ENCODE results near the gene SLC16A1. TPM values are rescaled to one million over a fixed set of nuclear protein-coding genes. Genes with fewer than 3 reads are reported as not detected.
"Not testable (repeated sequence)": the region's sequence is repeated elsewhere in the genome, so short reads cannot be mapped to it uniquely, and the experiment has no call there.

Gene SLC16A1
- total RNA-seq, 3 donors from 2014 or later: 15.4 to 28.2 (median 15.7) TPM

DNA sequence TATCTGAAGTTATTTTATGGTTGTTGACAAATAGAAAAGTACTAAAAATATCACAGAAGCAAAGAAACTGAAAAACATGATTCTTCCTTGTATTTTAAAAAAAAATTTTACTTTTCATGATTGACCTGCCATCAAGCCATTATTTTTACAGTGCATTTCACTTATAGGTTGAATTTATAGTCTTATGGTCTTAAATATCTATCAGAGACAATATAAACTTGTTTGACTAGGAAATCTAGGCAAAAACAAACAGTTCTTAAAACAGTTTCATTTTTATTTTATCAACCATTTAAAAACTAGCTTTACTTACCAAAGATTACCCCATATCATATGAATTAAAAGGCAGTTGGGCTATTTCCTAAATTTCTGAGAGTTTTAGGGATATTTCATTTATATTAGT, 59.2 kb downstream of the SLC16A1 start:
- H3K4me3 ChIP-seq: no peak overlapping the region
- DNase-seq (ENCODE audit: low spot score in 2 of 2): no peak
- no peaks in the 10 kb centered on the region for H3K4me1 ChIP-seq
- intact Hi-C loops (cut with DNase I; ENCODE audit: low total_unique reads): no loop called here
- H3K27me3 ChIP-seq: no peaks in the 10 kb centered on the region
- peaks cover 16 to 22% of the 10 kb centered on the region in 2 donors for H3K9me3 ChIP-seq
- no peaks in the 10 kb centered on the region for H3K36me3 ChIP-seq
- no peak overlapping the region for H3K27ac ChIP-seq
- no peak for TF ChIP-seq POLR2A (IDR thresholded peaks at IDR 0.05)
- TF ChIP-seq POLR2AphosphoS5 (IDR thresholded peaks at IDR 0.05): no peak
- TF ChIP-seq, protein P1, sequence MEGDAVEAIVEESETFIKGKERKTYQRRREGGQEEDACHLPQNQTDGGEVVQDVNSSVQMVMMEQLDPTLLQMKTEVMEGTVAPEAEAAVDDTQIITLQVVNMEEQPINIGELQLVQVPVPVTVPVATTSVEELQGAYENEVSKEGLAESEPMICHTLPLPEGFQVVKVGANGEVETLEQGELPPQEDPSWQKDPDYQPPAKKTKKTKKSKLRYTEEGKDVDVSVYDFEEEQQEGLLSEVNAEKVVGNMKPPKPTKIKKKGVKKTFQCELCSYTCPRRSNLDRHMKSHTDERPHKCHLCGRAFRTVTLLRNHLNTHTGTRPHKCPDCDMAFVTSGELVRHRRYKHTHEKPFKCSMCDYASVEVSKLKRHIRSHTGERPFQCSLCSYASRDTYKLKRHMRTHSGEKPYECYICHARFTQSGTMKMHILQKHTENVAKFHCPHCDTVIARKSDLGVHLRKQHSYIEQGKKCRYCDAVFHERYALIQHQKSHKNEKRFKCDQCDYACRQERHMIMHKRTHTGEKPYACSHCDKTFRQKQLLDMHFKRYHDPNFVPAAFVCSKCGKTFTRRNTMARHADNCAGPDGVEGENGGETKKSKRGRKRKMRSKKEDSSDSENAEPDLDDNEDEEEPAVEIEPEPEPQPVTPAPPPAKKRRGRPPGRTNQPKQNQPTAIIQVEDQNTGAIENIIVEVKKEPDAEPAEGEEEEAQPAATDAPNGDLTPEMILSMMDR (IDR thresholded peaks at IDR 0.05): no peak

DNA sequence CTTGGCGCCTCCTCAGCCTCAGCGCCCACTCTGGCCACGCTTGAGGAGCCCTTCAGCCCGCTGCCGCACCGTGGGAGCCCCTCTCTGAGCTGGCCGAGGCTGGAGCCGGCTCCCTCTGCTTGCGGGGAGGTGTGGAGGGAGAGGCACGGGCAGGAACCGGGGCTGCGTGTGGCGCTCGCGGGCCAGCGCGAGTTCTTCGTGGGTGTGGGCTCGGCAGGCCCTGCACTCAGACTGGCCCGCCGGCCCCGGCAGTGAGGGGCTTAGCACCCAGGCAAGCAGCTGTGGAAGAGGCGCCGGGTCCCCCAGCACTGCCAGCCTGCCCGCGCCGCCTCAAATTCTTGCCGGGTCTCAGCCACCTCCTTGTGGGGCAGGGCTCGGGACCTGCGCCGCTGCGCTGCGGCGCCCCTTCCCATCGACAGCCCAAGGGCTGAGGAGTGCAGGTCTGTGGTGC, 61.4 kb downstream of the SLC16A1 start:
- Histone ChIP-seq H3K36me3 (no peaks in the 10 kb centered on the region), H3K27ac (no peak overlapping the region), H3K4me3 (no peak overlapping the region), H3K27me3 (no peaks in the 10 kb centered on the region), H3K9me3 (peaks cover 16 to 22% of the 10 kb centered on the region in 2 donors), H3K4me1 (no peaks in the 10 kb centered on the region)
- DNase-seq (ENCODE audit: low spot score in 2 of 2): no peak
- TF ChIP-seq, protein P1 (IDR thresholded peaks at IDR 0.05): no peak
- TF ChIP-seq POLR2AphosphoS5 (IDR thresholded peaks at IDR 0.05) (no peak), POLR2A (IDR thresholded peaks at IDR 0.05) (no peak)
- intact Hi-C loops (cut with DNase I; ENCODE audit: low total_unique reads): no loop called here

DNA sequence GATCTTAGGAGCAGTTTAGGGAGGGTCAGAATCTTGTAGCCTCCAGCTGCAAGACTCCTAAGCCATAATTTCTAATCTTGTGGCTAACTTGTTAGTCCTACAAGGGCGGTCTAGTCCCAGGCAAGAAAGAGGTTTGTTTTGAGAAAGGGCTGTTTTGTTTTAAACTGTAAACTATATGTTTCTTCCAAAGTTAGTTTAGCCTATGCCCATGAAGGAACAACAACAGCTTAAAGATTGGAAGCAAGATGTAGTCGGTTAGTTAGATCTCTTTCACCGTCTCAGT, 62.0 kb downstream of the SLC16A1 start:
- Histone ChIP-seq H3K4me3 (no peak overlapping the region), H3K27me3 (no peaks in the 10 kb centered on the region), H3K9me3 (peaks cover 16 to 22% of the 10 kb centered on the region in 2 donors), H3K4me1 (no peaks in the 10 kb centered on the region), H3K36me3 (no peaks in the 10 kb centered on the region), H3K27ac (no peak overlapping the region)
- intact Hi-C loops (cut with DNase I; ENCODE audit: low total_unique reads): no loop called here
- no peak for TF ChIP-seq POLR2AphosphoS5 (IDR thresholded peaks at IDR 0.05)
- TF ChIP-seq, protein P1 (IDR thresholded peaks at IDR 0.05): no peak
- no peak for TF ChIP-seq POLR2A (IDR thresholded peaks at IDR 0.05)
- DNase-seq (ENCODE audit: low spot score in 2 of 2): no peak

DNA sequence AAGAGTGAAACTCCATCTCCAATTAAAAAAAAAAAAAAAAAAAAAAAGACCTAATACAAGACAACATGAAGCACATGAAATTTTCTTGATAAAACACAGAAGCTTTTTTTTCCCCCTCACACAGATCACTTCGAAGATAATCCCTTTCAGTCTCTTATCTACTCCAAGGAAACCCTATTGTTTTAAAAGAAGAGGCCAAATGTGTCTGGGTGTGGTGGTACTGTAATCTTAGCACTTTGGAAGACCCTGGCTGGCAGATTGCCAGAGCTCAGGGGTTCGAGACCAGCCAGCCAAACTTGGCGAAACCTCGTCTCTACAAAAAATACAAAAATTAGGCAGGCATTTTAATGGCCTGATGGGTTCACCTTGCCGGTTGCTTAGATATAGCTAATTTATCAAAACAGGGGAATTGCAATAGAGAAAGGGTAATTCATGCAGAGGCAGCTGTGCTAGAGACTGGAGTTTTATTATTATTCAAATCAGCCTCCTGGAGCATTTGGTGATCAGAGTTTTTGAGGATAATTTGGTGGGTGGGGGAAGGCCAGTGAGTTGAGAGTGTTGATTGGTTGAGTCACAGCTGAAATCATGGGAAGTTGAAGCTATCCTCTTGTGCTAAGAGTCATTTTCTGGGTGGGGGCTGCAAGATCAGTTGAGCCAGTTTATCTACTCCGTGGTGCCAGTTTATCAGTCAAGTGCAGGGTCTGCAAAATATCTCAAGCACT, 62.5 kb downstream of the SLC16A1 start:
- Histone ChIP-seq H3K27ac (no peak overlapping the region), H3K4me1 (no peaks in the 10 kb centered on the region), H3K9me3 (peaks cover 16 to 22% of the 10 kb centered on the region in 2 donors), H3K27me3 (no peaks in the 10 kb centered on the region), H3K4me3 (no peak overlapping the region), H3K36me3 (no peaks in the 10 kb centered on the region)
- TF ChIP-seq POLR2AphosphoS5 (IDR thresholded peaks at IDR 0.05) (no peak), POLR2A (IDR thresholded peaks at IDR 0.05) (no peak)
- TF ChIP-seq, protein P1 (IDR thresholded peaks at IDR 0.05): no peak
- DNase-seq (ENCODE audit: low spot score in 2 of 2): no peak
- intact Hi-C loops (cut with DNase I; ENCODE audit: low total_unique reads): no loop called here

DNA sequence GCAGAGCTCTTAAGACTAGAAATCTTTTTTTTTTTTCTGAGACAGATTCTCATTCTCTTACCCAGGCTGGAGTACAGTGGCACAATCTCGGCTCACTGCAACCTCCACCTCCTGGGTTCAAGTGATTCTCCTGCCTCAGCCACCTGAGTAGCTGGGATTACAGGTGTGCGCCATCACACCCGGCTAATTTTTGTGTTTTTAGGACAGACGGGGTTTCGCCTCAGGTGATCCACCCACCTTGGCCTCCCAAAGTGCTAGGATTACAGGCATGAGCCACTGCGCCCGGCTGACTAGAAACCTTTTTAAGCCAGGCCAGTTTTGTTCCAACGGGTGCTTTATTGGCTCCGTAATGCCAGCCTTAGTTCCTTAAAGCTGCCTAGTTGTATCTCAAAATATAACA, 66.1 kb downstream of the SLC16A1 start:
- not testable (repeated sequence) for H3K36me3 ChIP-seq, H3K27me3 ChIP-seq

More for the DNA sequence above, 66.1 kb downstream of the SLC16A1 start:
- H3K4me3 ChIP-seq; H3K4me1 ChIP-seq; H3K27ac ChIP-seq; DNase-seq (ENCODE audit: low spot score in 2 of 2); intact Hi-C loops (cut with DNase I; ENCODE audit: low total_unique reads): not testable (repeated sequence)
- peaks cover 5 to 13% of the 10 kb centered on the region in 2 donors for H3K9me3 ChIP-seq

Data from breast epithelium (tissue), 4 donors.